HG02678 (cell line): ENCODE data around the gene HRC.
"Not testable (repeated sequence)": the region's sequence is repeated elsewhere in the genome, so short reads cannot be mapped to it uniquely, and the experiment has no call there.

Source experiments
- ATAC-seq: cut with Tn5 transposase; IDR thresholded peaks from one replicate; pipeline ENCODE4 v1.9.1; 2021; ENCODE audit warnings: mild to moderate bottlenecking, moderate library complexity; ENCODE audit not compliant: unreplicated experiment

HRC gene

DNA sequence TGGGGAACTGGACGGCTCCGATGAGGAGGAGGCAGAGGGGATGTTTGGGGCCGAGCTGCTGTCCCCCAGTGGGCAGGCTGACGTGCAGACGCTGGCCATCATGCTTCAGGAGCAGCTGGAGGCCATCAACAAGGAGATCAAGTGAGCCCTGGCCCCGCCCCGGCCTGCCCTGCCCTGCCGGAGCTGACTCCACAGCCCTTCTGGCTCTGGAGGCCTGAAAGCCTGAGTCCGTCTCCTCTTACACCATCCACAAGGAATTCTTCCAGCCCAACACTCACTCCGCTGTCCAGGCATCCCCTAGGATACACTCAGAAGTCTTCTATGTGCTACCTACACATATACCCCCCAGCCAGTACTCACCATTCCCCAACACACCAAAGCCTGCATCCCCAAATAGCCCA lies 18.4 kb downstream of the HRC start:
- no peak for ATAC-seq

GRCh38 chr19:49135686-49136085 lies 19.5 kb downstream of the HRC start:
- no peak for ATAC-seq

DNA sequence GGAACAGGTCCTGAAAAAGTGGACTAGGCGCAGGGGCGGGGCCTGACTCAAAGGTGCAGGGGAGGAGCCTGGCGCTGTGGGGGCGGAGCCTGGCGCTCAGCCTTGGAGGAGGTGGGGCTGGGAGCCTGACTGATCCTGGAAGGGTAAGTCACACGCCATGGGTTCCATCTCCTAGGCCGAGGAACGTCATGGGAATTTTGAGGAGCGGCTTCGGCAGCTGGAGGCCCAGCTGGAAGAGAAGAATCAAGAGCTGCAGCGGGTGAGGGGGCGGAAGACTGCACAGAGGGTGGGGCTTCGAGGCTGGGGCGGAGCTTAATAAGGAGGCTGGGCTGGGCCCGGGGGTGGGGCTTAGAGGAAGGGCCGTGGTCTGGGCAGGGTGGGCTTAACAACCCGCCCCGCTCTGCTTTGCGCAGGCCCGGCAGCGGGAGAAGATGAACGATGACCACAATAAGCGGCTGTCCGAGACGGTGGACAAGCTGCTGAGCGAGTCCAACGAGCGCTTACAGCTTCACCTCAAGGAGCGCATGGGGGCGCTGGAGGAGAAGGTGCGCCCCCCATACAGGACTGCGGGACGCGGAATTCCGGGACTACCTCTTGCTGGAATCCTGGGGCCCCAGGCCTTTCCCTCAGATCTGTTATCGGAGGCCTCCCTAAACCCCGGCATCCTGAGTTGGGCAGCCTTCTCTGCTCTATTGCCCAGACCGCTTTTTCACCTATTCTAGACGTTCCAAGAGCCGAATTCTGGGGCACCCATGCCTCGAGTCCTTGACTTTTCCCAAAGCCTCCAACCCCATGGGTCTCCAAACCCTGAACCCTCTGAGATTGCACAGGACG lies 21.4 kb downstream of the HRC start:
- no peak for ATAC-seq

GRCh38 chr19:49132974-49133609 lies 22.1 kb downstream of the HRC start:
- no peak for ATAC-seq

DNA sequence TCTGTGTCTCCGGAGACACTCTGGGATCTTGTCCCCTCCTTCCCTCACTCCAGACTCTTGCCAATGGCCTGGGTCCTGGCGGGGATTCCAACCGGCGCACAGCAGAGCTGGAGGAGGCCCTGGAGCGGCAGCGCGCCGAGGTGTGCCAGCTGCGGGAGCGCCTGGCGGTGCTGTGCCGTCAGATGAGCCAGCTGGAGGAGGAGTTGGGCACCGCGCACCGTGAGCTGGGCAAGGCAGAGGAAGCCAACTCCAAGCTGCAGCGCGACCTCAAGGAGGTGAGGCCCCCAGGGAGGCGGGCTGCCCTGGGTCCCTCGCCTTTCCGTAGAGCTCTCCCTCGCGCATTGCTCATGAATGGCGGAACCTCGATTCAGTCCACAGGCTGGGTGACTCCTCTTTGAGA lies 24.9 kb downstream of the HRC start:
- ATAC-seq, result no peak

GRCh38 chr19:49129238-49129583 lies 26.0 kb downstream of the HRC start:
- ATAC-seq, result no peak

DNA sequence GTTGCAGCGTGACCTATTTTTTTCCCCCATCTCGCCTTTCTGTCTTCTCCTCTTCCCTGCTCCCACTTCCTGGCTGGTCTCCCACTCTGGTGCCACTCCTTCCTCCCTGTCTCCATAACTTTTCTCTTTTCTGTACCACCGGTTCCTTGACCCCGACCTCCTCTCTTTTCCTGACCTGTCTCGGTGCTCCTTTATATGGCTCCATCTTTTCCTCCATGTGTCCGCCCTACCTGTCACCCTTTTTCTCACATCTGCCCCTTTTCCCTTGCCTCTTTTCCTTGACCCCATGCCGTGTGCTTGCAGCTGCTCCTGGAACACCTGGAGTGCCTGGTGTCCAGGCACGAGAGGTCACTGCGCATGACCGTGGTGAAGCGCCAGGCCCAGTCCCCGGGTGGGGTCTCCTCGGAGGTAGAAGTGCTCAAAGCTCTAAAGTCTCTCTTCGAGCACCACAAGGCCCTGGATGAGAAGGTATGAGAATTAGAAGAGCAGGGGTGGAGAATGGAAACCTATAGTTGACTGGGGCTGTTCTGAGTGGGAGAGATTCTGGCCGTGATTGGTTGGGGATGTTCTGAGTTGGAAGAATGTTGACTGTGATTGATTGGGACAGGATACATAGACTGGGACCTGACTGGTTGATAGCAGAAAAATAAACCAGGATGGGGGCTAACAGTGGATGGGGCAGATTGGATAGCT lies 26.5 kb downstream of the HRC start:
- ATAC-seq, result no peak

DNA sequence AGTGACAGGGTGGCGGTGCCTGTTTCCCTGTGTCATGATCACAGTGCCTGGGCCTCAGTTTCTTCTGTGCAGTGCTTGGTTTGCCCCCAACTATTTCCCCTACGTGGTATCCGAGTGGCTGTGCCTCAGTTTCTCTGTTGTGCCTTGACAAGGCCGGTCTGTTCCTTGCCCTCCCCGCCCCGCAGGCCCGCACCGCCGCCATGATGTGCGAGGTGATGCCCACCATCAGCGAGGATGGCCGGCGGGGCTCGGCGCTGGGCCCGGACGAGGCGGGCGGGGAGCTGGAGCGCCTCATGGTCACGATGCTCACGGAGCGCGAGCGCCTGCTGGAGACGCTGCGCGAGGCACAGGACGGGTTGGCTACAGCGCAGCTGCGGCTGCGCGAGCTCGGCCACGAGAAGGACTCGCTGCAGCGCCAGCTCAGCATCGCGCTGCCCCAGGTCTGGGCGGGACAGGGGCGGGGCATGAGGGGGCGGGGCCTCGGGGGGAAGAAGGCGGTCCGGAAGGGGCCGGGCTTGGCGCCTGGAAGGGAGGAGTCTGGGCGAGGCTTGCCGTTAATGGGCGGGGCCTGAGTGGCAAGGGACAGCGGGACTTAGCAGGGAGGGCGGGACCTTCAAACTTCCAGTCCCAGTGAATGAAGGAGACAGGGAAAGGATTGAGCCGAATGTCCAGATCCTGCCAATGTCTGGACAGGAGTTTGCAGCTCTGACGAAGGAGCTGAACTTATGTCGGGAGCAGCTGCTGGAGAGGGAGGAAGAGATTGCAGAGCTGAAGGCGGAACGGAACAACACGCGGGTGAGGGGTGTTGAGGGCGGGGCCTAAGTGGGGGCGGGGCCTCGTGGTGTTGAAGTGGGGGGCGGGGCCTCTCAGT lies 27.3 kb downstream of the HRC start:
- ATAC-seq, result peak; percentile 90

- not testable (repeated sequence) for ATAC-seq
Observed at GRCh38 chr19:49127225-49127624, 28.0 kb downstream of the HRC start.

DNA sequence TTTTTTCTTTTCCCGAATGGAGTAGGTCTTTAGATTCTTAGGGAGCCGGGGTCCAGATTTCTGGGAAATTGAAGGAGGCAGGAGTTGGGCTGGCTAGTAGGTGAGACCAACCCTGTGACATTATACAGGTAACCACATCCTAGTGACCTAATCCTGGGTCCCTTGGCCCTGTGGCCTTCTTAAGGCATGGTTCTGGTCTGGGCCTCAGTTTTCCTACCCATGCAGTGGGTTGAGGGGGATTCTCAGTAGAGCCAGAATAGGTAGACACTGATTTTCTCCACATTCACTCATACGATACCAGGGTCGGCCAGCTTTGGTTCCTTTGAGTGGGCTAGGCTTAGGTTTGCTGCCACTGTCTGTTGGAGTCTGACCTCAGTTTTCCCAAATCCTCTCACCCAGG lies 28.6 kb downstream of the HRC start:
- no peak for ATAC-seq

DNA sequence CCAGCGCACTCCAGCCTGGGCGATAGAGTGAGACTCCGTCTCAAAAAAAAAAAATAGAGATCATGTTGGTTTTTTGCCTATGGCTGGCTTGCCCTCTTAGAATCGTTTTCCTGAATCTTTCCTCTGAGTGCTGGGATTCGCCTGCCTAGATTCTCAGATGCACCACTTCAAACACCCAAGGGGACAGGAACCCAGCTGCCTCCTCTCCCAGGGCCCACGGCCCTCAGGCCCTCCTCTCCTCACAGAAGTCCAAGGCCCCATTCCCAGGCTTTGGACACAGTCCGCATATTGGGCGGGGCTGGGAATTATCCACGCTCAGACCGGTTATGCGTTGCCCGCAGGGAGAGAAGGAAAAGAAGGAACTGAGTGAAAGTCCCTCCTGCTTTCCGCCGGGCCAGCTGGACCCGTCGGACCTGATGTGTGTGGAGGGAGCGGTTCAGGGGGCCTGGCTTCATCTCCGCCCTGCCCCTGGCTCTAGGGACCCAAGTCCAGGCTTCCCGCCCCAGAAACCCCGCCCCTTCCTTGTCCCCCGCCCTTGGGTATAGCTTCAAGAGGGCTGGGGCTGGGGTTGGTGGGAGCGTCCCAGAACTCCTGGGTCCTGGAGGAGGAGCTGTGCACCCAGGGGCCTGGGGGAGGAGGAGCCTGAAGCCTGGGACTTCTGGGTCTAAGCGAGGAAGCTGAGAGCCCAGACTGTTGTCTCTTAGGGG lies 30.0 kb downstream of the HRC start:
- no peak for ATAC-seq

- ATAC-seq, result not testable (repeated sequence)
Observed at GRCh38 chr19:49123285-49123684, 31.9 kb downstream of the HRC start.

GRCh38 chr19:49121841-49122240 lies 33.4 kb downstream of the HRC start:
- not testable (repeated sequence) for ATAC-seq

DNA sequence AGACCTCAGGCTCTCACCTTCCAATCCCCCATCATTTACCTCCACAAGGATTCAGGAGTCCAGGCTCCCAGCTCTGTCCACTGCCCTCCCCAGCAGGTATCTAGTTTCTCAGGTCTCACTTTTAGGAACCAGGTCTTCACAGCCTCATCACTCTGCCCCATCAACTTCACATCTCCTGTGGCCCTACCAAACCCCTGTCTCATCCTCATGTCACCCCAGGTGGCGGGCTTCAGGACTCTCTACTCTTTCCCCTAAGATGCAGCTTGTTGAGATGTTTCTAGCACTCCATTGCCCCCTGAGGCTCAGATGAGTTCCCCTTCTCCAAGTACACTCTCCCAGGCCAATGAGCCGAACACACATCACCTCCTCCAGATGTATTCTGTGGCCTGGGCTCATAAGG lies 34.3 kb downstream of the HRC start:
- ATAC-seq, result no peak

GRCh38 chr19:49120325-49120683 lies 34.9 kb downstream of the HRC start:
- ATAC-seq, result no peak

- no peak for ATAC-seq
Observed at GRCh38 chr19:49119411-49120324, 35.5 kb downstream of the HRC start, which contains the start of gene PPFIA3. Gene PPFIA3 (plus strand): TSS chr19:49119544. CDS start chr19:49127874, 8,330 bp downstream.

DNA sequence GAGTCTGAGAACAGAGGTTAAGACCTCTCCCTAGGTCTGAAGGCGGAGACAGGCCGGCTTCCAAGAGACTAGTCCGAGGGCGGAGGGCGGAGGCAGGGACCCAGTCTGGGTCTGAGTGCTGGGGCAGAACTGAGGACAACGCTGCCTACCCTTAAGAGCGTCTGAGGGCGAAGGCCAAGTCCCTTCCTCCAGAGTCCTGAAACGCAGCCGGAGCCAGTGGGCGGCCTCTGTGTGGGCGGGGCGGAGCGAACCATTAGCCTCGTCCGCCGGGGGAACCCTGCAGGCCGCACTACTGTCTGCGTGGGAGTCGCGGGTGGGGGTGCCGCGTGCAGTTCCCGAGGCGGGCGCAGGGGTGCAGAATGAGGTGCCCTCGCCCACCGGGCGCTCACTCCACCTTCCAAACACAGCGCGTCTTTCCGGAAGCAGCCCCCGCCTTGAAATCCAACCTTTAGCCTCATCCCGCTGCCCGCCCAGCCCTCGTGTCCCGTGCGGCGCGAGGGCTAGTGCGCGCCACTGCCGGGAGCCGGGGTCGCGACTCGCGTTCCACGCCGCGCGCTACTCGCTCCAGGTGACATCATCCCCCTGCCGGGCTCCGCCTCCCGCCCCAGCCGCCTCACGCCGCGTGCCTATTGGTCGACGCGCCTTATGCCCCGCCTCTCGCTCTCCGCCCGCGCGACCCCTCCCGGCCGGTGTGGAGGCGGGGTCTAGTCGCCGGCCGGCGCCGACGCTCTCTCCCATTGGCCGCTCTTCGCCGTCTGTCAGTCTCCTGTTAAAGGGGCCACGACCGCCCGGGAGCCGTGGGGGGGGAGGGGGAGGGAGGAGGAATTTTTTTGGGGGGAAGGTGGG lies 36.4 kb downstream of the HRC start, which contains the start of gene C19orf73:
Gene C19orf73 (minus strand): TSS at position 579 of the 846 bp plus-strand sequence. CDS start 121 bp downstream, at position 458.
- peak; percentile 77 for ATAC-seq
